Stimulated activated CD8-positive, alpha-beta memory T cell treated with anti-CD3 and anti-CD28 coated beads, Interleukin-15, amount 100 ng/mL, for 24 hours (primary cell): ENCODE data around the gene CPB2.
A peak's percentile ranks its signal among the peaks of the same experiment; 100 is the strongest.

ENCODE experiments used
- DNase-seq: peaks from one replicate; pipeline ENCODE4 v3.0.0-alpha.2; 2020; ENCODE audit warnings: low read depth

The CPB2 gene

GRCh38 chr13:46052319-46053161 is 52.3 kb downstream of the CPB2 start, which contains the start of gene ZC3H13:
TSS of gene ZC3H13 (minus strand) at chr13:46052746. CDS start at chr13:46045507, 7,239 bp downstream.
- DNase-seq = peak; percentile 71

- DNase-seq = no peak
Observed at GRCh38 chr13:46051968-46052318, 52.9 kb downstream of the CPB2 start.

DNA sequence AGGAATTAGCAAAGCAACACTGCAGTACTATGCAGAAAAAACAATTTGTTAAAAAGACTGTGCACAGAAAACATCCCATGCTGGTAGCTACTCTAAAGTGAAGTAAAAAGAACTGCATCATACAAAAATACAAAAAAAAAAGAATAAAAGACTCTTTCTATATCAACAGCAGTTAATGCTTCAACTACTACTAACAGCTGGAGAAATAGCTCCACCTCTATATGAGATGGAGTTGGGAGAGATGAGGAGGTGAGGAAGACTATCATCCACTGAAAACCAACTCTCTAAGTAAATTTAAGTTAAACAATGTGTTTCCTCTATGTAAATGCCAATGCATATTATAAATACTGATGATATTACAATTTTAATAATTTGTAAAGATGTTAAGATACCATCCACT is 54.1 kb downstream of the CPB2 start:
- DNase-seq = no peak

- no peak for DNase-seq
Observed at GRCh38 chr13:46045424-46045823, 59.4 kb downstream of the CPB2 start.

DNA sequence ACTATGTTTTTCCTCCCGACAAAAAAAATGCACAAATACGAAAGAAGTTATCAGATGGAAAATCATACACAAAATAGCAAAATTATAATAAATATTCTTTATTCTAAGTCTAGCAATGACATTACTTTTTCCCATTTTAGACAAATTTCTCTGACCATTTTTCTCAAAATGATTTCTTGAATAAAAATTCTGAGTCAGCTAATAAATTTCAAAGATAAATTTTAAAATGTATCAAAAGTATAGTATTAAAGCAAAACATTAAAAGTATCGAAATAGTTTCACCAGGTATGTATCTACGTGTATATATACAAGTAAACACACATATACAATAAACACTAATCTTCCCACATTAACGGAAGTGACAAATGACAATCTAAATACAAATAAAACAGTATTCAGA is 61.2 kb downstream of the CPB2 start:
- DNase-seq = no peak

DNA sequence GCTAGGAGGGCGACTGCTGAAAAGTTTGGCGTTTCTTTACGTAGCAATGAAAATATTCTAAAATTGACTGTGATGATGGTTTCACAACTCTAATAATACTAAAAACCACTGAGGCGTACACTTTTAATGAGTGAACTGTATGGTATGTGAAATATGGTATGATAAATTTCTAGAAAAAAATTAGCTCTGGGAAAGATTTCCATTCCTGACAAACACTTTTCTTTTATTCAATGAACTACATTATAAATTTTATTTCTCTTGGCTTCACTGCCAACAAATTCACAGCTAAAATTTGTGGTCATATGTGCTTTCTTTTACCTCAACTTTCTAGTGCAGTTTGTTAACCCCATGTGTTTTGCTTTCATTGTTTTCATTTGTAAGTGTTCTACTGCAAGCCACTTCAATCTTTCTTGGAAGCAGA is 63.4 kb downstream of the CPB2 start:
- no peak for DNase-seq

DNA sequence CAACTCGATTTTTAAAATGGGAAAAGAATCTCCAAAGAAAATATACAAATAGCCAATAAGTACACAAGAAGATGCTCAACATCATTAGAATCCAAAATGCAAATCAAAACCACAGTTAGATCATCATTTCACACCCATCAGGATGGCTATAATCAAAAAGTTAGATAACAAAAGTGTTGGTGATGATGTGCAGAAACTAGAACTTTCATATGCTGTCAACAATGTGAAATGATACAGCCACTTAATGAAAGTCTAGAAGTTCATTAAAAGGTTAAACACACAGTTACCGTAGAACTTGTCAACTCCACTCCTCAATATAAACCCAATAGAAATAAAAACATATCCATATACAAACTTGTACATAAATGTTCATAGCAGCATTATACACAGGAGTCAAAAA is 64.1 kb downstream of the CPB2 start:
- DNase-seq = no peak

DNA sequence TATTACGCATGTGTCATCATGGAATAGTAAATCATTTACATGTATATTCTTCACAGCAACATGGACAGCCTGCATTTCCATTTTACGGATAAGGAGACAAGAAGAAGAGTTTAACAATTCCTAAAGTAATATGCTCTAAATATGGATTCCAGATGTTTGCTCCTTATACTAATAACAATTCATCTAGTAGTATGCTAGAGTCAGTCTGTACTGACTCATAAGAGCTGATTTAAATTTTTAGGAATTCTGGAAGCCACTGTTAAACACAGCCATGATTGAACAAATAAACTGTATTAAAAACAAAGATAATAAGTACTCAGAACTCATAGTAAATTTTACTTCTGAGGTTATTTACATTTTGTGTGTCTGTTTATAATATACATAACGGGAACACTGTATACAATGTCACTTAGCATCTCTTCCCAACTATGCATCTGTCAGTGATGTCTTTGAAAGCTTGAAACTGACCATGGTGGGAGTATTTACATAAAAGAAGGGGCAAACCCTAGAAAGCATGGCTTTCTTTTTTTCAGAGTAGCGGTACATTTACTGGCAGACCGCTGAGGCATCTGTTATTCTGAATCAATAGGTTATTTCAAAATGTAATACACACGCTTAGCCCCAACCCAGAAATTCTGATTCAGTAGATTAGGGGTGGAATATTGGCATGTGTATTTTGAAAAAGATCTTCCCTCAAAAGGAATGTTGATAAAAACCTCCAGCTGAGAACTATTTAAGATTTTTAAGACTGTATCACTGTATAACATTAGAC is 65.2 kb downstream of the CPB2 start:
- no peak for DNase-seq

DNA sequence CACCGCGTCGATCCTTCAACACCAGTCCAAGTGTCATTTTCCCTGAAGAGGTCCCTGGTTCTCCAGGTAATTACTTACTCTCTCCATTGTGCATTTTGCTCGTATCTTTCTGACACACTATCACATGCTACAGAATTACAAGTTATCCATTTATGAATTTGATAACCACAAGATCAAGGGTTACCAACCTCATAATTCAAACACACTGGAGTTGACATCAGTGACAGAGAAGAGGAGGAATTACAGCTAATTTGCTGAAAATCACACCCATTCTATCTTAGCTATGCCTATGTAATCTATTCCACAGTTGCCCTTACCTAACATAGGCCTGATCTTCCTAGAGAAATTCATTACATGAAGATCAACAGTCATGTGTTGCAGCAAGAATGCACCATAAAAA is 66.5 kb downstream of the CPB2 start:
- DNase-seq = no peak

DNA sequence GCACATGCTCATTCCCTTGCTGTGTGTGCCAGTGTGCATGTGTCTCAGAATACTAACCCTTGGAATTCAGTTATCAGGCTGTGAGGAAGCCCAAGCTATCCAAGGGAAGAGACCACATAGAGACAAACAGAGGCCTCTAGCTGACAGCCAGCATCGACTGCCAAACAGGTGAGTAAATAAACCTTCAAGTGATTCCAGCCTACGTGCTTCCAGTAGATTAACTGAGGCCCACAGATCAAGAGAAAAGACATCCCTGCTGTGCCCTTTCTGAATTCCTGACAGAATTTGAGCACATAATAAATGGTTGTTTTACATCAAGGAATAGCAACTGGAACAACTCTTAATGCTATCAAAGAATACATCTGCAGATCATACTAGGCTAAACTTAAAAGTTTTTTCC is 69.8 kb downstream of the CPB2 start:
- no peak for DNase-seq

- no peak for DNase-seq
Observed at GRCh38 chr13:46032341-46032740, 72.5 kb downstream of the CPB2 start.

DNA sequence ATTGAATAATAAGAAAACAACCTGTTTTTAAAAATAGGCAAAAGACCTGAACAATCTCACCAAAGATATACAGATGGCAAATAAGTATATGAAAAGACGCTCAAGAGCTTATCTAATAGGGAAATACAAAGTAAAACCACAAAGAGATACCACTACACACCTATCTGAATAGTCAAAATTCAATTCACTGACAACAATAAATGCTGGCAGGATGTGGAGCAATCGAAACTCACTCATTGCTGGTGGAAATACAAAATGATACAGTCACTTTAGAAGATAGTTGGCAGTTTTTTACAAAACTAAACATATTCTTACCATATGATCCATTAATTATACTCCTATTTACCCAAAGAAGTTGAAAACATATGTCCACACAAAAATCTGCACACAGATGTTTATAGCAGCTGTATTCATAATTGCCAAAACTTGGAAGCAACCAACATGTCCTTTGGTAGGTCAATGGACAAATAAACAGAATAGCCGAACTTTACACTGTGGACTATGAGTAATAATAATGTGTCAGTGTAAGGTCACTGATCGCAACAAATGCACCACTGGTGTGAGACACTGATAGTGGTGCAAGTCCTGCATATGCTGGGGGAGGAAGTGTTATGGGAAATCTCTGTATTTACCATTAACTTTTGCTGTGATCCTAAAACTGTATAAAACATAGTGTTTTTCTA is 73.1 kb downstream of the CPB2 start:
- no peak for DNase-seq

DNA sequence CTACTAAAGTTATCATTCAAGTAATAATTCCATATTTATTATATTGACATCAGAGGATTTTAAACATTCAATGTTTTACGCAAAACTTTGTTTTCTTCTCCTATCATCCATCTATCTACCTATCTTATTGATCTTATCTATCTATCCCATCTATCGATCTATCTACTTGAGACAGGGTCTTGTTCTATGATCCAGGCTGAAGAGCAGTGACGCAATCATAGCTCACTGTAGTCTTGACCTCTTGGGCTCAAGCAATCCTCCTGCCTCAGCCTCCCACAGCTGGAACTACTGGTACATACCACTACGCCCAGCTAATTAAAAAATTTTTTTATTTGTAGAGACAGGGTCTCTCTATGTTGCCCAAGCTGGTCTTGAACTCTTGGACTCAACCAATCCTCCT is 79.7 kb downstream of the CPB2 start:
- DNase-seq = no peak

GRCh38 chr13:46022481-46022880 is 82.4 kb downstream of the CPB2 start:
- DNase-seq = no peak

DNA sequence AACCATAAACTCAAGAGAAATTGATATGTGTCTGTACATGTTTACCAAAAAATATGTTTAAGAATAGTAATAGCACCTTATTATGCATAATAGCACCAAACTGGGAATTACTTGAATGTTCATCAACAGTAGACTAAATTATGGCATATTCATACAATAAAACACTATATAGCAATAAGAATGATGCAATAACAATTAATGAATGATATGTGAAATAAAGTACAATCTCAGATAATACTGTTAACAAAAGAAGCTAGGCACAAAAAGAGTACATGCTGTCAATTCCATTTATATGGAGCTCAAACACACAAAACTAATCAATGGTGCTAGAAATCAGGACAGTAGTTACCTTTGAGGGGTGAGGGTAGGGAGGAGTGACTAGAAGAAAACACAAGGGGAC is 88.6 kb downstream of the CPB2 start:
- no peak for DNase-seq

GRCh38 chr13:46015366-46015765 is 89.5 kb downstream of the CPB2 start:
- no peak for DNase-seq

DNA sequence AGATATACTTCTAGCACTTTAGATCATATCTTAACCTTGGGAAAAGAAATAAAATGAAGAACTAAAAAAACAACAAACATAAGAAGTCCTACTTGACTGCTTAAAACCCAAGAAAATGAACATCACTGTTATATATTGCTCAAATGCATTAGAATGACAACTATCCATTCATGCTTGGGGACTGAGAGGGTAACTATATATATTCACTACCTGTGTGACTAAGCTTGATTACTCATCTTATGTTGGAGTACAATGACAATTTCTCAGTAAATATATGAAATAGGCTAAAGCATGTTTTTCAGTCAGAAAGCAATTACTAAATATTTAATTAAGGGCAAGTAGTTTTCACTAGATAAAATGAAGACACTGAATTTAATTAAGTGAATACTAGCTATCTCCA is 92.4 kb downstream of the CPB2 start:
- DNase-seq = no peak

DNA sequence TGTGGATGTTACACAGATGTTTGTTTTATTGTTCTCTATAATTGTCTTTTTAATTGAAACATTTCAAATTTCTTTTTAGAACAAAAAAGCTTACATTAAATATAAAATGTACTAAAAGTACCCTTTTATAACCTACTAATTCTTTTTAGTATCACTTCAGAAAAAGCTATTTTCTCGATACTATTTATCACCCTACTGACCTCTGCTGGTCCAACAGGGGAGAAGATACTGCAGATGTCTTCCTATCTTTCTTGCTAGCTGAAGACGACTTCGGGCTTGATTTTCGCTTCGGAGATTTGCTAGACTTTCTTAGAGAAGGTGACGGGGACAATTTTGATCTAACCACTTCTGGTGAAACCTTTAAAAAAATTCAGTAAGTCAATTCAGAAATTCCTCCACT is 94.7 kb downstream of the CPB2 start:
- no peak for DNase-seq

GRCh38 chr13:46008631-46009030 is 96.2 kb downstream of the CPB2 start:
- no peak for DNase-seq

GRCh38 chr13:46006688-46007452 is 98.0 kb downstream of the CPB2 start:
- no peak for DNase-seq

GRCh38 chr13:46004491-46004890 is 100.3 kb downstream of the CPB2 start:
- no peak for DNase-seq
